ENCODE measurements around the gene RHBDL1.

GRCh38 chr16:708019-708418 is 32.5 kb downstream of the RHBDL1 start:
- TF ChIP-seq ATF3 (IDR thresholded peaks at IDR 0.05) (no peak), EZH2phosphoT487 (IDR thresholded peaks at IDR 0.05; ENCODE audit: borderline replicate concordance) (no peak), POLR2A (IDR thresholded peaks at IDR 0.05; ENCODE audit: borderline replicate concordance, extremely low read depth, insufficient read depth, insufficient read length) (no peak), CTCF (IDR thresholded peaks at IDR 0.05 in 2 of 3, conservative IDR thresholded peaks at IDR 0.05 in 1 of 3; ENCODE audit: borderline replicate concordance in 1 of 3, insufficient read depth in 1 of 3, low read depth in 2 of 3, low read length in 2 of 3) (no peak), YY1 (IDR thresholded peaks at IDR 0.05; ENCODE audit: extremely low read depth, insufficient replicate concordance, low read depth, low read length) (no peak), CEBPB (IDR thresholded peaks at IDR 0.05; ENCODE audit: low read depth) (no peak), POLR2AphosphoS5 (IDR thresholded peaks at IDR 0.05; ENCODE audit: low read depth, low read length) (no peak), EZH2 (IDR thresholded peaks at IDR 0.05) (no peak), SRF (IDR thresholded peaks at IDR 0.05; ENCODE audit: low read depth) (no peak)

Data from HCT116 (cell line).